Nephron (organoid): ENCODE results near the gene XIST.
"Not testable (repeated sequence)": the region's sequence is repeated elsewhere in the genome, so short reads cannot be mapped to it uniquely, and the experiment has no call there.

Experiments used
- H3K27ac Mint-ChIP-seq, 3 experiments: 2 replicates each; pipeline ENCODE4 v1.8.0; 2020; ENCODE audit warnings: mixed read lengths in 3 of 3, mild to moderate bottlenecking in 2 of 3, moderate library complexity in 1 of 3
- H3K27me3 Mint-ChIP-seq: 2 replicates; pipeline ENCODE4 v1.8.0; 2021; ENCODE audit warnings: low read depth, mild to moderate bottlenecking, moderate library complexity, mixed read lengths
- H3K36me3 Mint-ChIP-seq: 2 replicates; pipeline ENCODE4 v1.8.0; 2020; ENCODE audit warnings: low read depth, mixed read lengths
- H3K4me1 Mint-ChIP-seq: 2 replicates; pipeline ENCODE4 v1.8.0; 2020; ENCODE audit warnings: mixed read lengths
- H3K4me3 Mint-ChIP-seq, 3 experiments: 2 replicates each; pipeline ENCODE4 v1.8.0; 2020; ENCODE audit warnings: mild to moderate bottlenecking in 3 of 3, mixed read lengths in 3 of 3, moderate library complexity in 2 of 3
- H3K9me3 Mint-ChIP-seq: 2 replicates; pipeline ENCODE4 v1.8.0; 2020; ENCODE audit warnings: mixed read lengths
- CTCF ChIP-seq, 3 experiments: fragments of 200-600 bp; sonication (generic); IDR thresholded peaks; one replicate each; pipeline ENCODE4 v1.5.0; 2021; ENCODE audit warnings: antibody characterized with exemption in 3 of 3; ENCODE audit not compliant: unreplicated experiment in 3 of 3

The XIST gene

GRCh38 chrX:73822775-73823174, 29.7 kb downstream of the XIST start:
- Mint-ChIP-seq H3K27ac (no peak overlapping the region), H3K4me3 (no peak overlapping the region), H3K36me3 (no peaks in the 10 kb centered on the region), H3K4me1 (no peaks in the 10 kb centered on the region), H3K27me3 (no peaks in the 10 kb centered on the region), H3K9me3 (no peaks in the 10 kb centered on the region)
- TF ChIP-seq CTCF (IDR thresholded peaks at IDR 0.05; ENCODE audit: unreplicated experiment in 3 of 3): no peak

DNA sequence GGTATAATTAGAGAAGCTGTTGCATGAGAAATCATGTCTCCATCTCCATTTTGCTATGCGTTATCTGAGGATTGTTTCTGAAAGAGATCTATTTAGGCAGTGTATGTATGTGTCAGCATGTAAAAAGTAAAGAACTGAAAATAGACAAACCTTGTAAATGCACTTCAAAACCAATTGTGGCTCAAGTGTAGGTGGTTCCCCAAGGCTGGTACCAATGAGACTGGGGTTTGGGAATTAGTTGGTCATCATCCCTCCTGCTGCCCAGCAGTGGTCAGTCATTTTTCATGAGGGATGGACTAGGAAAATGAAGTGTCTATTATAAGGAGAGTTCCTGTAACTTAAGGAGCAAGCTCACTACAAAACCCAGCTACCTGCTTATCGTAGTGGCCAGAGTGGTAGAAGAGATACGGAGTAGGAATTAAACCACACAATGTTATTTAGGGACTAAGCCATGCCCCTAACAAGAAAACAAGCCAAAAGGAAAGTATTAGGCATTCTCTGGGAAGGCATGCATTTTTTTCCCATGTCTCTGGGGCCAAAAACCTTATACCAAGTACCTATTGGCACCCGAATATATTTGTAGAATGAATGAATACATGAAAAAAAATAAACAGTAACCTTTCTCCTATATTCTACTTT, 30.5 kb downstream of the XIST start:
- no peaks in the 10 kb centered on the region for H3K9me3 Mint-ChIP-seq
- no peak overlapping the region for H3K27ac Mint-ChIP-seq
- no peak overlapping the region for H3K4me3 Mint-ChIP-seq
- H3K4me1 Mint-ChIP-seq: no peaks in the 10 kb centered on the region
- H3K27me3 Mint-ChIP-seq: no peaks in the 10 kb centered on the region
- no peaks in the 10 kb centered on the region for H3K36me3 Mint-ChIP-seq
- TF ChIP-seq CTCF (IDR thresholded peaks at IDR 0.05; ENCODE audit: unreplicated experiment in 3 of 3): no peak

- H3K4me1 Mint-ChIP-seq, H3K27me3 Mint-ChIP-seq, H3K9me3 Mint-ChIP-seq, H3K4me3 Mint-ChIP-seq, H3K27ac Mint-ChIP-seq, H3K36me3 Mint-ChIP-seq: not testable (repeated sequence)
Measured at GRCh38 chrX:73819864-73820558, 32.5 kb downstream of the XIST start.

GRCh38 chrX:73818200-73819116, 34.1 kb downstream of the XIST start:
- no peaks in the 10 kb centered on the region for H3K9me3 Mint-ChIP-seq
- no peak overlapping the region for H3K4me3 Mint-ChIP-seq
- no peaks in the 10 kb centered on the region for H3K27me3 Mint-ChIP-seq
- TF ChIP-seq CTCF (IDR thresholded peaks at IDR 0.05; ENCODE audit: unreplicated experiment in 3 of 3): no peak
- H3K36me3 Mint-ChIP-seq: no peaks in the 10 kb centered on the region
- H3K27ac Mint-ChIP-seq: no peak overlapping the region
- no peaks in the 10 kb centered on the region for H3K4me1 Mint-ChIP-seq

DNA sequence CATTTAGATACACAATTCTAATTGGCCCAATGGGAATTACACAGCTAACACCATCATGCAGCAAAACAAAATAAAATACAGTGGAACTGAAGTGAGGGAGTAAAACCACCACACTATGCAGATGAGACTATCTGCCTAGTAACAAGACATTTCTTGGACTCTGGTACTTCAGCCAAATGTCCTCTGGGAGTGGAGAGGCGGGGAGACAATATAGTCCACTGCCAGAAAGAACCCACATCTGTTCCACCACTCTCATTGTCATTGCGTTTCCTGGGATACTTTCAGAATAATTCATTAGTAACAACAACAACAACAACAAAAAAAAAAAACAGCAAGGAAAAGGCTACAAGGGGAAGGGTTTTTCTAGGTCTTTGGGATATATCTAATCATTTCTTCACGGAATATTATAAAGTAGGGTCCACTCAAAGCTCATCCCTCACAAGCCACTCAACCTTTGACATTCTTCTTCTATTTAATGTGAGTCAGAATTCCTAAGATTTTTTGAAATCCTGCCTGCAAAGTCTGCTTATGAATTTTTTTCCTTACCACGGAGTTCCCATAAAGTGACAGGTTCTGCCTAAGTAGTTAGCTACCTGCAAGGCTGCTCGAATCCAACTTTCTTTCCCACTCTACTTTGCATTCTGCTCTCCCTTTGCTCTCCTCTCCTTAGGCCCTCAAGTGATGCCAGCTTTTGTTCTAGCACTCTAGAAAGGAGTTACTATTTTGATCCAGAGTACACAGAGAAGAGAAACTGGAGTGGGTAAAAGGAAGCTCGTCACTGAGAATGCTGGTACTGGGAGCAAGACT, 34.9 kb downstream of the XIST start:
- no peaks in the 10 kb centered on the region for H3K4me1 Mint-ChIP-seq
- no peaks in the 10 kb centered on the region for H3K27me3 Mint-ChIP-seq
- H3K9me3 Mint-ChIP-seq: no peaks in the 10 kb centered on the region
- TF ChIP-seq CTCF (IDR thresholded peaks at IDR 0.05; ENCODE audit: unreplicated experiment in 3 of 3): no peak
- H3K27ac Mint-ChIP-seq: no peak overlapping the region
- no peak overlapping the region for H3K4me3 Mint-ChIP-seq
- no peaks in the 10 kb centered on the region for H3K36me3 Mint-ChIP-seq

GRCh38 chrX:73812256-73812655, 40.3 kb downstream of the XIST start:
- no peaks in the 10 kb centered on the region for H3K4me1 Mint-ChIP-seq
- no peak overlapping the region for H3K4me3 Mint-ChIP-seq
- no peaks in the 10 kb centered on the region for H3K9me3 Mint-ChIP-seq
- H3K27me3 Mint-ChIP-seq: no peaks in the 10 kb centered on the region
- H3K27ac Mint-ChIP-seq: no peak overlapping the region
- no peaks in the 10 kb centered on the region for H3K36me3 Mint-ChIP-seq
- no peak for TF ChIP-seq CTCF (IDR thresholded peaks at IDR 0.05; ENCODE audit: unreplicated experiment in 3 of 3)

DNA sequence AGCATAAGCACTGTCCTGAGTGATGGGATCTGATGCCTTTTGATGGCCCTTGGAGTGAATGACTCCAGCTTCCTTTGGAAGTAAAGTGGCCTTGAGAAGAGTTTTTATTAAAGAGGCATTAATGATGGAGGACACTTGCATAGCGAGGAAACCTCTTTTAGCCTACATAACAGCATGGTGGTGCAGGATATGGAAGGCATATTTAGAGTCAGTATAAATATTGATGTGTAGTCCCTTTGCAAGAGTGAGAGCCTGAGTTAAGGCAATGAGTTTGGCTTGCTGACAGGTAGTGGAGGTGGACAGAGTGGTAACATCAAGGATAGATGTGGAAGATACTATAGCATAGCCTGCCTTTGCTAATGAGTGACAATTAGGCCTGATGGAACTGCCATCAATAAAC, 48.4 kb downstream of the XIST start:
- not testable (repeated sequence) for H3K36me3 Mint-ChIP-seq

More for the DNA sequence above, 48.4 kb downstream of the XIST start:
- not testable (repeated sequence) for H3K4me3 Mint-ChIP-seq, H3K27ac Mint-ChIP-seq, H3K27me3 Mint-ChIP-seq, H3K4me1 Mint-ChIP-seq, H3K9me3 Mint-ChIP-seq
